Activated CD8-positive, alpha-beta T cell treated with anti-CD3 and anti-CD28 coated beads, Interleukin-2, amount 10 ng/mL, durations not matched to agents 7 days and 5 days (primary cell): ENCODE results near the gene DYRK1B. TPM values are rescaled to one million over a fixed set of nuclear protein-coding genes. Genes with fewer than 3 reads are reported as not detected.
A peak's percentile ranks its signal among the peaks of the same experiment; 100 is the strongest.

ENCODE experiments used
- ATAC-seq: fragments of 150-1000 bp; cut with Tn5 transposase; one replicate; pipeline ENCODE4 v1.10.0; 2021; ENCODE audit warnings: moderate library complexity
- CTCF ChIA-PET: fragments of 350-600 bp; sonication (Branson Sonifier 250); formaldehyde crosslinking; loops from one replicate; lab custom pipeline; 2021; ENCODE audit warnings: antibody characterized with exemption; lab: Charles Lee
- POLR2A ChIA-PET: fragments of 350-600 bp; sonication (Branson Sonifier 250); formaldehyde crosslinking; loops from one replicate; lab custom pipeline; 2021; ENCODE audit warnings: antibody characterized with exemption; lab: Charles Lee
- DNase-seq: peaks from one replicate; pipeline ENCODE4 v3.0.0-alpha.2; 2020
- H3K27ac Mint-ChIP-seq: one replicate; pipeline ENCODE4 v1.8.0; 2021; ENCODE audit warnings: mild to moderate bottlenecking, mixed read lengths
- H3K27me3 Mint-ChIP-seq: one replicate; pipeline ENCODE4 v1.8.0; 2021; ENCODE audit warnings: low read depth, mixed read lengths
- H3K36me3 Mint-ChIP-seq: one replicate; pipeline ENCODE4 v1.8.0; 2021; ENCODE audit warnings: low read depth, mixed read lengths
- H3K4me1 Mint-ChIP-seq: one replicate; pipeline ENCODE4 v1.8.0; 2021; ENCODE audit warnings: low read depth, mixed read lengths
- H3K4me3 Mint-ChIP-seq: one replicate; pipeline ENCODE4 v1.8.0; 2021; ENCODE audit warnings: mild to moderate bottlenecking, mixed read lengths
- H3K9me3 Mint-ChIP-seq: one replicate; pipeline ENCODE4 v1.8.0; 2022; ENCODE audit warnings: mixed read lengths; ENCODE audit not compliant: insufficient read depth
- total RNA-seq, 2 experiments: library from RNA; stranded (reverse); gene quantifications; one replicate each; pipeline ENCODE4 v1.2.3, GENCODE V29; 2021

DYRK1B gene
- total RNA-seq, 2 experiments from 2014 or later: 7.5 to 8.5 TPM

GRCh38 chr19:39873385-39873784 lies 39.4 kb upstream of the DYRK1B start:
- H3K36me3 Mint-ChIP-seq: no peaks in the 10 kb centered on the region
- H3K4me1 Mint-ChIP-seq: no peaks in the 10 kb centered on the region
- ChIA-PET POLR2A (no interaction called here), CTCF (no interaction called here)
- ATAC-seq (no peak), DNase-seq (no peak)
- no peak overlapping the region for H3K27ac Mint-ChIP-seq
- H3K27me3 Mint-ChIP-seq: no peaks in the 10 kb centered on the region
- H3K9me3 Mint-ChIP-seq: no peaks in the 10 kb centered on the region
- no peak overlapping the region for H3K4me3 Mint-ChIP-seq

GRCh38 chr19:39871886-39872866 lies 38.2 kb upstream of the DYRK1B start:
- H3K27me3 Mint-ChIP-seq: no peaks in the 10 kb centered on the region
- DNase-seq (no peak), ATAC-seq (no peak)
- H3K9me3 Mint-ChIP-seq: no peaks in the 10 kb centered on the region
- H3K4me3 Mint-ChIP-seq: no peak overlapping the region
- ChIA-PET CTCF (interaction anchor here (1.0 kb wide), 1 partner anchor 80 kb away, joined by 4 read pairs; no protein-coding TSS in a partner anchor), POLR2A (no interaction called here)
- no peaks in the 10 kb centered on the region for H3K4me1 Mint-ChIP-seq
- no peak overlapping the region for H3K27ac Mint-ChIP-seq
- no peaks in the 10 kb centered on the region for H3K36me3 Mint-ChIP-seq

GRCh38 chr19:39871362-39871761 lies 37.4 kb upstream of the DYRK1B start:
- CTCF ChIA-PET: no interaction called here
- no peaks in the 10 kb centered on the region for H3K36me3 Mint-ChIP-seq
- no peak for ATAC-seq
- DNase-seq: no peak
- H3K27me3 Mint-ChIP-seq: no peaks in the 10 kb centered on the region
- H3K4me1 Mint-ChIP-seq: no peaks in the 10 kb centered on the region
- no peaks in the 10 kb centered on the region for H3K9me3 Mint-ChIP-seq
- no peak overlapping the region for H3K4me3 Mint-ChIP-seq
- POLR2A ChIA-PET: no interaction called here
- H3K27ac Mint-ChIP-seq: no peak overlapping the region

GRCh38 chr19:39870171-39870971 lies 36.4 kb upstream of the DYRK1B start:
- H3K9me3 Mint-ChIP-seq: no peaks in the 10 kb centered on the region
- no peak overlapping the region for H3K4me3 Mint-ChIP-seq
- DNase-seq (no peak), ATAC-seq (no peak)
- H3K36me3 Mint-ChIP-seq: no peaks in the 10 kb centered on the region
- ChIA-PET CTCF (no interaction called here), POLR2A (no interaction called here)
- no peaks in the 10 kb centered on the region for H3K4me1 Mint-ChIP-seq
- H3K27ac Mint-ChIP-seq: no peak overlapping the region
- no peaks in the 10 kb centered on the region for H3K27me3 Mint-ChIP-seq

GRCh38 chr19:39867952-39868351 lies 34.0 kb upstream of the DYRK1B start:
- Mint-ChIP-seq H3K4me3 (no peak overlapping the region), H3K9me3 (no peaks in the 10 kb centered on the region), H3K4me1 (no peaks in the 10 kb centered on the region), H3K36me3 (no peaks in the 10 kb centered on the region), H3K27me3 (no peaks in the 10 kb centered on the region), H3K27ac (no peak overlapping the region)
- DNase-seq: no peak
- ChIA-PET POLR2A (interaction anchor here (1.4 kb wide), 1 partner anchor 22 kb away, joined by 5 read pairs; the partner anchor contains the start of gene FBL), CTCF (interaction anchor here (1.3 kb wide), 1 partner anchor 24 kb away, joined by 3 read pairs; no protein-coding TSS in a partner anchor)
- ATAC-seq: no peak

- Mint-ChIP-seq H3K27me3 (no peaks in the 10 kb centered on the region), H3K9me3 (no peaks in the 10 kb centered on the region), H3K4me1 (no peaks in the 10 kb centered on the region), H3K36me3 (no peaks in the 10 kb centered on the region), H3K4me3 (no peak overlapping the region), H3K27ac (no peak overlapping the region)
- CTCF ChIA-PET: interaction anchor here (1.3 kb wide), 1 partner anchor 23 kb away, joined by 3 read pairs; no protein-coding TSS in a partner anchor
- POLR2A ChIA-PET: interaction anchor here (1.4 kb wide), 1 partner anchor 21 kb away, joined by 5 read pairs; the partner anchor contains the start of gene FBL
- ATAC-seq (no peak), DNase-seq (no peak)
Measured at GRCh38 chr19:39867133-39867532, 33.2 kb upstream of the DYRK1B start.

- Mint-ChIP-seq H3K4me1 (no peaks in the 10 kb centered on the region), H3K4me3 (no peak overlapping the region), H3K9me3 (no peaks in the 10 kb centered on the region), H3K36me3 (no peaks in the 10 kb centered on the region), H3K27me3 (no peaks in the 10 kb centered on the region), H3K27ac (no peak overlapping the region)
- ChIA-PET CTCF (interaction anchor here (0.7 kb wide), 1 partner anchor 73 kb away, joined by 3 read pairs; no protein-coding TSS in a partner anchor), POLR2A (no interaction called here)
- no peak for DNase-seq
- no peak for ATAC-seq
Measured at GRCh38 chr19:39865953-39866352, 32.0 kb upstream of the DYRK1B start.

GRCh38 chr19:39865186-39865585 lies 31.2 kb upstream of the DYRK1B start:
- H3K4me3 Mint-ChIP-seq: no peak overlapping the region
- H3K27ac Mint-ChIP-seq: no peak overlapping the region
- DNase-seq: no peak
- H3K9me3 Mint-ChIP-seq: no peaks in the 10 kb centered on the region
- no peak for ATAC-seq
- no peaks in the 10 kb centered on the region for H3K36me3 Mint-ChIP-seq
- H3K27me3 Mint-ChIP-seq: no peaks in the 10 kb centered on the region
- ChIA-PET CTCF (no interaction called here), POLR2A (no interaction called here)
- no peaks in the 10 kb centered on the region for H3K4me1 Mint-ChIP-seq

- no peak for ATAC-seq
- H3K4me3 Mint-ChIP-seq: no peak overlapping the region
- CTCF ChIA-PET: no interaction called here
- no peaks in the 10 kb centered on the region for H3K9me3 Mint-ChIP-seq
- no peaks in the 10 kb centered on the region for H3K27me3 Mint-ChIP-seq
- H3K27ac Mint-ChIP-seq: no peak overlapping the region
- POLR2A ChIA-PET: no interaction called here
- H3K36me3 Mint-ChIP-seq: no peaks in the 10 kb centered on the region
- no peaks in the 10 kb centered on the region for H3K4me1 Mint-ChIP-seq
- no peak for DNase-seq
Measured at GRCh38 chr19:39864118-39864517, 30.2 kb upstream of the DYRK1B start.

- peak overlapping the region; percentile 50 for H3K4me3 Mint-ChIP-seq
- H3K9me3 Mint-ChIP-seq: no peaks in the 10 kb centered on the region
- peak overlapping the region; percentile 48 for H3K27ac Mint-ChIP-seq
Measured at GRCh38 chr19:39858541-39858940, 24.6 kb upstream of the DYRK1B start.

GRCh38 chr19:39852882-39853281 lies 18.9 kb upstream of the DYRK1B start:
- no peak overlapping the region for H3K4me3 Mint-ChIP-seq
- ChIA-PET POLR2A (no interaction called here), CTCF (no interaction called here)
- H3K27me3 Mint-ChIP-seq: peaks cover 3% of the 10 kb centered on the region
- no peaks in the 10 kb centered on the region for H3K9me3 Mint-ChIP-seq
- ATAC-seq (no peak), DNase-seq (no peak)
- H3K36me3 Mint-ChIP-seq: no peaks in the 10 kb centered on the region
- no peak overlapping the region for H3K27ac Mint-ChIP-seq
- no peaks in the 10 kb centered on the region for H3K4me1 Mint-ChIP-seq

More at GRCh38 chr19:39858541-39858940, 24.6 kb upstream of the DYRK1B start:
- peak; percentile 72 for DNase-seq
- CTCF ChIA-PET: no interaction called here
- Mint-ChIP-seq H3K4me1 (peaks cover 4% of the 10 kb centered on the region), H3K27me3 (peaks cover 3% of the 10 kb centered on the region), H3K36me3 (no peaks in the 10 kb centered on the region)
- POLR2A ChIA-PET: no interaction called here
- peak; percentile 99 for ATAC-seq
